EH (cell line): ENCODE data around the gene KIZ.

Experiments
- DNase-seq: peaks from one replicate; pipeline ENCODE4 v3.0.0-alpha.2; 2015; ENCODE audit warnings: low read depth

Gene KIZ, protein sequence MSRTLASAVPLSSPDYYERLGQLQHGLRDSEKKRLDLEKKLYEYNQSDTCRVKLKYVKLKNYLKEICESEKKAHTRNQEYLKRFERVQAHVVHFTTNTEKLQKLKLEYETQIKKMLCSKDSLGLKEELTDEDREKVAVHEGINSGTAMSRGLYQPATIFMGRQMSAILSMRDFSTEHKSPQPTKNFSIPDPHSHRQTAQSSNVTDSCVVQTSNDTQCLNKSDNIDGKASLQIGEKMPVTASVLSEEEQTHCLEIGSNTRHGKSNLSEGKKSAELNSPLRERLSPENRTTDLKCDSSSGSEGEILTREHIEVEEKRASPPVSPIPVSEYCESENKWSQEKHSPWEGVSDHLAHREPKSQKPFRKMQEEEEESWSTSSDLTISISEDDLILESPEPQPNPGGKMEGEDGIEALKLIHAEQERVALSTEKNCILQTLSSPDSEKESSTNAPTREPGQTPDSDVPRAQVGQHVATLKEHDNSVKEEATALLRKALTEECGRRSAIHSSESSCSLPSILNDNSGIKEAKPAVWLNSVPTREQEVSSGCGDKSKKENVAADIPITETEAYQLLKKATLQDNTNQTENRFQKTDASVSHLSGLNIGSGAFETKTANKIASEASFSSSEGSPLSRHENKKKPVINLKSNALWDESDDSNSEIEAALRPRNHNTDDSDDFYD

DNA sequence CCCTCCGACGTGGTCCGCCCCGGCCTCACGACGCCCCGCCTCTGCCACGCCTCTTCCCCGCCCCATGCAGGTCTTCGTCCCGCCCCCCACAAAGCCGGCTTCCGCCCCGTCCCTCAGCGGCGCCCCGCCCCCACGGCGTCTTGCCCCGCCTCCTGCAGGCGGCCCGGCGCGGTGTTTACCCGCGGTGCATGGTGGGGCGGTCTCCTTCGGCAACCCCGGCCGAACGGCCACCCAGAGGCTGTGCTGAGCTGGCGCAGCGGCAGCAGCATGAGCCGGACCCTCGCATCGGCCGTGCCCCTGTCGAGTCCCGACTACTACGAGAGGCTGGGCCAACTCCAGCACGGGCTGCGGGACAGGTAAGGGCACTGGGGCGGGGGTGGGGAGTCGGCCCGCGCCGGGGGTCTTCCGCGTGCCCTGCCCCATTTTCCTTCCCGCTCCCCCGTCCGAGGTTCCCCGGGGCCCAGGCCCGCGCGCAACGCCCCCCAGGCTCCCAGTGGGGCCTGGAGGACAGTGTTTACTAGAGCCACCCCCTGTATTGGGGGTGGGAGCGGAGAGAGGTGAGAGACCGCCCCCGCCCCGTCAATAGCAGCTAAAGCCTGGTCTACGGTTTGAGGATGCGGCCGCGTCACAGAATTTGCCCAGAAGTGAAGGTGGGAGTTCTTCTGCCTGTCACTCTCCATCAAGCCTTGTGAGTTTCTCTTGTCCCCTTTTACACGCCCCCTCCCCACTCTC, at the start of gene KIZ:
TSS of gene KIZ (plus strand) at position 234 of the 732 bp plus-strand sequence. CDS start at position 268, 34 bp downstream.
- DNase-seq, result peak; percentile 94

DNA sequence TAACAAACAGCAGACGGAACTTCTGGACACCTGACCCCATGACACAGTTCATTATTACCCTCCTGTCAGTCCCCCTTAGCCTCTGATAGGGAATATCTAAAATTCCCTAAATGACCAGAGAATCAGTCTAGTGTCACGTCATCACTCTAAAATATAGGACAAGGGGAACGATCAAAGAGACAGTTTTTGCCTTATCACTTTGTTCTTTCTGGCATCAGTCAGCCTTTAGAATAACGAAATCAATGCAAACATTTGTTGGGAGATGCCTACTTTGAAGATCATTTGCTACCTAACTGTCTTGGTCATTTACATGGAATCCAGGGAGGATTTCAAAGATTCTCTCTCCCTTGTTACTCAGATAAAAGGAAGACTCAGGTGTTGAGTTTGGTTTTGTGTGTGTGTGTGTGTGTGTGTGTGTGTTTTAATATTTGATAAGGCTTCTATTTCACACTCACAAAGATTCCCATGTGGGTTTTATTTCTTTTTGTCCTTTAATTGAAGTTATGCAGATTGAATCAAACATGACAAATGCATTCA, 48.0 kb upstream of the KIZ start:
- no peak for DNase-seq

DNA sequence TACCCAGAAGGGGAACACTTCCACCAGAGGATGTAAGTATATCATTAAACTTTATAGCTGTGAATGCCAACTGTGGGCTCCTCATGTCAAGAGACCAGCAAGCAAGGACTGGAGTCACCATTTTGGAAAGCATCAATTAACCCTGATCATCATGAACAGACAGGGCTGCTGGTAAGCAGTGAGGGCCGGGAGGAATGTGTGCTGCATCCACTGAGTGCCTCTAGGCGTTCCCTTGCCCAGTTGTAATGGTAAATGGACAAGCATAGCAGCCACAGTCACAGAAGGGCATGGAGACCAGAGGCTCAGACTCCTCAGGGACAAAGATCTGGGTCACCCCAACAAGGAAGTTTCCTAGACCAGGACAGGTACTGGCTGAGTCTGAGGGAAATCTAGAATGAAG, 43.3 kb upstream of the KIZ start:
- no peak for DNase-seq

DNA sequence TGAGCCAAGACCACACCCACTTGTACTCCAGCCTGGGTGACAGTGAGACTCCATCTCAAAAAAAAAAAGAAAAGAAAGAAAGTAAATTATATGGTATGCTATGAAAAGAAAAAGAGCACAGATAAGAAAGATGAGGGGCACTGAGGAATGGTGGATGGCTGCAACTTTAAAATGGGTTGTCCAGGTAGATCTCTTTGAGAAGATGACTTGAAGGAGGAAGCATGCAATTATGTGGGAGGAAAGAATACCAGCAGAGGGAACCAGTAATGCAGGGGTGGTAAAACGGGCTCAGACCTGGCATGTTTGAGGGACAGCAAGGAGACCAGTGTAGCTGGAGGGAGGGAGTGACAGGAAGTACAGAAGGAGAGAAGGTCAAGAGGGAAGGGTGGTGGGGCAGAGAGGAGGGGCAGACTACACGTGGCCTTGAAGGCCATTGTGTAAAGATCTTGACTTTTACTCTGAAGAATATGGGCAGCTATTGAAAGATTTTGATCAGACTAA, 42.0 kb upstream of the KIZ start:
- no peak for DNase-seq

DNA sequence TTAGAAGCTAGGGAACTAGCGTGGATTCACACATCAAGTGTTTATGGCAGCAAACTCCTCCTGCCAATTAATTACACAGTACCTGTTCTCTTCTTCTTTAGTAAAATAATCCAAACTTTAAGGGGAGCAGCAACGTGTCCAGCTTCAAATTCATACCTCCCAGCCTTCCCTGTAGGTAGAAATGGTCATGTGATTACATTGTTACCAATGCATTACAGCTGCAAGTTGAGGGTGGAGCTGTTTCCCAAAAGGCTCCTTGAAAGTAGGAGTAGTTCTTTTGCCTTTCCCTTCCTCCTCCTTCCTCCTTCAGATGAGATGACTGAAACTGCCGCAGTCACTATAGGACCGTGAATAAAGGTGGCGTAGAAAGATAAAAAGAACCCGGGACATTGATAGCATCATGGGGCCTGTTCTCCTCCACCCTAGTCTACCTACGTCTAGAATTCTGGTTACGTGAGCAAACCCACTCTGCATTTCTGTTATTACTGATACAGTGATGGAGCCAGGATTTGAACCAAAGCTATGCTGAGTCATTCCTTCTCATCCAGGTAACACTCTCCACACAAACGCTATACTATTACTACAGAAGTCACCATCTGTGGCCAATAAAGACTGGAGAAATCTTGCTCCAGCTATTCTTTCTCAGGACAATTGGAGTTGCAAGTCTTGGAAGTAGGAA, 37.9 kb upstream of the KIZ start:
- DNase-seq, result no peak

DNA sequence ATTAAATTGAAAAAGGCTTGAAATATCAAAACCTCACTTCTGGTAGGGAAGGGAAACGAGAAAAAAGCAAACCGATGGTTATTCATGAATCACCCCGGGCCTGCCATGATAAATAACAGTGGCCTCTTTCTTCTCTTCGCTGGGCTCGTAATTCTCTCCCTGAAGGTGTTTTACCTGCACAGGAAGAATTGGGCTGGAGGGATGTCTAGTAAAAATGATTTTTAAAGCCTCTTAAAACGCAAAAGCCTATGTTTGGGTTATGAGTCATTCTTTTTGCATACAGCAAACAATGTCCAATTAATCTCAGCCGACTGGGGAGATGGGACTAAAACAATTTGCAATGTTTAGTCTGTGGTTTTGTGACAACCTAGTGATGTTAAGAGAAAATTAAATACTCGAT, 36.5 kb upstream of the KIZ start:
- no peak for DNase-seq

DNA sequence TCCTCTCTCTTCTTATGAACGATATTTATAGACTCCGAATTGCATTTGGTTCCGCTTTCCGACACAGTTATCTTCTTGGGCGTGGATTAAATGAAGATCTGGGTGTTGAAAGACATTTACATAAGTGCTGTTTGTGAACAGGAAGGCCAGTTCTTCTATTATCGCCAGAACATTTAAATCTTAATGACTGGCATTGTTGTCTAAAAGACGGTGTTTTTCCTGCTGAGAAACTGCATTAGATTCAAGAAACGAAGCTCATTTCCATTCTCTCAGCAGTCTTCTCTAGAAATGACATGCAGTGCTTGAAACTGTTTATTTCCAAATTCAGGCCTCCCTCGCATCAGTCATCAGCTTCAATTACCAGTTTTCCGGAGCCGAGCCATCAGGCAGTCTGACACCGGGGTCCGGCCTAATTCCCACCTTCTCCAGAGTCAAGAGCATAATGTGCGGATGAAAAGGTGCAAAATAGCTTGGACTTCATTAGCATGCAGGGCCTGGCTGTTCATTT, 35.7 kb upstream of the KIZ start:
- DNase-seq, result no peak

DNA sequence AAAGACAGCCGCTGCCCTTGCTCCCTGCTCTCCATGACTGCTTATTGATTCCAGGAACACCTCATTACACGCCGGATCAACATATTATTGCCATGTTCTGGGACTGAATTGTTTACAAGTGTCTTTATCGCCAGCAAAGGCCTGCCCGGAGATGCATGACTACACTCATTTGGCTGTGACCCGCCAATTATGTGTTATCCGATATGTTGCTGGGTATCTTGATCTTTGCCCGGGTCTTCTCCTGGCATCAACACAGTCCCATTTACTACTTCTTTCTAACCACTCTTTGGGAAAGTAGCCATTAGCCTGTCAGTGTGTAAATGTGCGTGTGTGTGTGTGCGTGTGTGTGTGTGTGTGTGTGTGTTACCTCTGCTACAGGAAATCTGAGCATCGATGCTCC, 35.2 kb upstream of the KIZ start:
- DNase-seq, result no peak

DNA sequence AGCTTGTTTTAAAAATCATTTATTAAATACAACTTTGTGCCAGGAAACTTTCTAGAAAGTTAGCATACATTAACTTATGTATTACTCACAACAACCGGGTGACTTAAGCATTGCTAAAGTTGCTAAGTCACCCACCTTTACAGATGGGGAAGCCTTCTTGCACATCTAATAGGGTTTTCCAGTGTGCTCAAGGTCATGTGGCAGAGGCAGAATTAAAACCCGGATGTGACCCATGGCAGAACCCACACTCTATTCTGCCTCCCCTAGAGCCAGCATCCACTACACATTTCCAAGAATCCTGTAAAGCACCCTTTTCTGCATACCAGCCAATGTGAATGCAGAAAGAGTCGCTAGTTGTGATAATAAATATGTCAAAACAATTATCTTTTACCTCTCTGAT, 33.1 kb upstream of the KIZ start:
- no peak for DNase-seq

DNA sequence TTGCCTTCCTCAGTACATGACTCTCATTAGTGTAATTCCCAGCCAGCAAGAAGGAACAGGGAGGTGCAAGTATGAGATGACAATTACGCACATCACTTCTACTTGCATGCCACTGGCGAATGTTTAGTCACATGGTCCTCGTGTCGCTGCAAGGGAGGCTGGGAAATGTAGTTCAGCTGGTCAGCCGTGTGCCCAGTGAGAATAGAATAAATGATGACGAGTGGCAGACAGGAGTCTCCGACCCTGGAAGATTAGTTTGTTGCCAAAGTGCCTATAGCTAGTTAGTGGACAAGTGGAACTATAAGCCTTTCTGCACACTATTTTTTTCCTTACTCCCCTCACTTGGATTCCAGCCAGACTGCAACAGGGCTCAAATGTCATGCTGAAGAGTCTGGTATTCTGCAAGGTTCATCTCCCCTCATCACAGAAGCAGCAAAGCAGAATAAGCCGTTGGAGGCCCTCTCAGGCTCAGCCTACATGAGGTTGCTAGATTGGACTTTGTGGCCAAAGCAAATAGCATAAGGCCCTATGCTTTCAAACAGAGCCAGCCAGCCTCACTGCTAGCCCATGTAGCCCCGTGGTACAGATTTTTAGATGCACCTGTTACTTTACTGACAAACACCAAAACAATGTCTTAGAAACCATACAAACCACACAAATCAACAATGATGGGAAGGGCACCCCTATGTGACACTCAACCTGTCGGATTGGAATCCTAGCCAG, 29.4 kb upstream of the KIZ start:
- peak; percentile 50 for DNase-seq

DNA sequence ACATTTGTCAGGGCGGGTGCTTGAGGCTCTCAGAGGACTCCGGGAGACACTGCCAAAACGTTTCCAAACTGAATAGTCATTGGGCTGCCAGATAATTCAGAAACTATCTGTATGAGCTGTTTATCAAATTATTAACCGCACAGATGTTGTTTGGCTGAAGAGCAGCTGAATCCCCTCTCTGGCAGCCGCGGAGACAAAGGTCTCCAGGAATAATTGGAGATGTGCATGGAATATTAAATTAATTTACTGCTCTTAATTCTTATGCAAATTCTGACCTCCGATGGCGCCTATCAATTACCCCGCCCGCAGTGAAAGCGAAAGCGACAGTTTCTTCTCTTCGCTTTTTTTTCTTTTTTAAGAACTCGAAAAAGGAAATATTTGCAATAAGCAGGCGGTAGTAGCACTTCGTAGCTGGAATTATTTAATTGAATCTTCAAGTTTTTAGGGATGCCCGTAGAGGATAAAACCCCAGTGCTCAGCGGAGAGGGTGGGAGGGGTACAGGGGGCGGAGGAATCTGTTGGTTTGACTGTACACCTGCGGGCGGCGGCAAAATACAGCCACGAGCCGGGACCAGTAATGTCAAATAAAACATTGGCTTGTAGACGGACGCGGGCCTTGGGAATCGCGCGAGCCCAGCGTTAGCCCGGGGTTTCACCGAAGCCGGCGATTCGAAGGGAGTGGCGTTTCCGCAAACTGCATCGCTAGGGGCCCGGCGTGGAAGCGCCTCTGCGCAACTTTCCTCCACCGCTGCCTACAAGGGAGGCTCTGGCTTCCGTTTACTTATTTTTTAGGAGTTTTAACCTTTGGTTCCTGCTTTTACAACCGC, 25.9 kb upstream of the KIZ start:
- DNase-seq, result peak; percentile 11

DNA sequence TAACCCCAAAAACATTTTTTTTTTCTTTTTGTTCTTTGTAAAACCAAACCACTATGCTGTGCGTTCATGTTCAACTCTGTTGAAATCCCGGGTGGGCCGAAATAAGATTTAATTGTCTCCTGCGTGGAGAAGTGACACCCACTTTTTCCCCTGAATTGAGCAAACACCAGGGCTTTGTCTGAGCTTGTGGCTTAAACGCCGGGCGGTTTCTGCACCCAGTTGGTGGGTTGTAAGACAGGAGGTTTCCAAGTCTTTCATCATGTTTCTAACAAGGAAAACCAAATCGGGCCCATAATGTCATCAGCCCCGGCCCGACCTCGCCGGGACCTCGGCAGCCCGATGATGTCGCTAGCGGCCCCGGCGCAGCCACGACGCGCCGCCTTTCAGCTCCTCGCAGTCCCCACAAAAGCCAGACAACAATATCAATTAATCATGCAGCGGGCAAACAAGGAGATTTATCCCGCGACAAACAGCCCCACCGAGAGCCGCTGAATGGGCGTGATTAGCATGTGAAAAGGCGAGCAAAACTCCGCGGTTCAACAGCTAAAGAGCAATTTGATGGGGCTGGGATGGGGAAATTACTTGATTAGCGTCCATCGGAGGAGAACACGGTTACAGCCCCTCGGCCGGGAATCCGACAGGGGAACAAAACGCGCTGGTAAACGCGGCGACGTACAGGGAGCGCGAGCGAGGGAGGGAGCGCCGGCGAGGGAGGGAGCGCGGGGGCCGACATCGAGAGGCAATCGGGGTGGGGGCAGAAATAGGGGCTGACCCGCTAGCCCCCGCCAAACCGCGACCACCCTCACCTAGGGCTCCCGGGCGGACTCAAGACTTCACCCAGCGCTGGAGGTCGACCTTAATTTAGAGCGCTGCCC, 25.1 kb upstream of the KIZ start:
- DNase-seq, result peak; percentile 20

DNA sequence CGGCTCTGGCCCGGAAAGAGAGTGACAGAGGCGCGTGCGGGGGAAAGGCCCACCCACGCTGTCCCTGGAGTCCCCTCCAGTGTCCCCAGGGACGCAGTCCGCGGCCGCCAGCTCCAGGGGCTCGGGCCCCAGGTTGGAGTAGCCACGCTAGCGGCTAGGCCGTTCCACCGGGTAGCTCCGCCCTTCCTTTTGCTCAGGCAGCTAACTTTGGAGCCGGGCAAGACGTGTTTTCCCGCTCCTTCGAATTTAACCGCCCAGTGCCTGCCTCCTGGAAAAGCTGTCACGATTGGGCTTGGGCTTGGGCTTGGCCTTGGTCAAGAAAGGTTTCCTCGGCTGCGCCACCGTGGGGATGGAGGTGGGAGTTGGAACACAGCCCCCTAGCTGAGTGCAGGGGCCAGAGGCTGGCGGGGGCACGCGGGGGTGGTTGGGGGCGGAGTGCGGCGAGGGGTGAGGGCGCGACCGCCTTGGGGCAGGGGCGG, 24.4 kb upstream of the KIZ start:
- DNase-seq, result no peak

DNA sequence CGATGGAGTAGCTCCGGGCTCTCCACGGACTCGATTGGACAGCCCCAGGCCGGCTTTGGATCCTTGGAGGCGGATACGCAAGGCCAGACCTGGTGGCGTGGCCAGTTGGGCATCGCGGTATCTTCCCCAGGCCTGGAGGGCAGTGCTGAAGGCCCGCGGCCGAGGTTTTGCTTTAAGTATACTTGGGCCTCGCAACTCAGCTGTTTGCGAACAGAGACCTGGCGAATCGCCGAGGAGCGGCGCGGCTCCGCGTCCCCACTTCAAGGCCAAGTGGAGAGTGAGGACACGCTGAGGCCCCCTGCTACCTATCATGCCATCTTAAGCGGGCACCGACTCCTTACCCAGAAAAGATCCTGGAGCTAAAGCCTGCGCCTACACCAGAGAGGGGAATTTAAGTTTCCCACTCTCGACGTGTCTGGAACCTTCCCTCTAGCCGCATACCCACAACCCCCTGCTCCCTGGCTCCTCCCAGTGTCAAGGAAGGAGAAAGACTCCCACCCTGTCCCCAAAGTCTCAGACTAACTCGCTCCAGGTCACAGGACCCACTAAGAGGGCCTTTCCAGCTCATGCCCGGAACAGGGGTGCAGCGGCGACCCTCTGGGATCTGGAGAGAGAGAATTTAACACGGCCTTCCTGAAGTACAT, 23.8 kb upstream of the KIZ start:
- no peak for DNase-seq

DNA sequence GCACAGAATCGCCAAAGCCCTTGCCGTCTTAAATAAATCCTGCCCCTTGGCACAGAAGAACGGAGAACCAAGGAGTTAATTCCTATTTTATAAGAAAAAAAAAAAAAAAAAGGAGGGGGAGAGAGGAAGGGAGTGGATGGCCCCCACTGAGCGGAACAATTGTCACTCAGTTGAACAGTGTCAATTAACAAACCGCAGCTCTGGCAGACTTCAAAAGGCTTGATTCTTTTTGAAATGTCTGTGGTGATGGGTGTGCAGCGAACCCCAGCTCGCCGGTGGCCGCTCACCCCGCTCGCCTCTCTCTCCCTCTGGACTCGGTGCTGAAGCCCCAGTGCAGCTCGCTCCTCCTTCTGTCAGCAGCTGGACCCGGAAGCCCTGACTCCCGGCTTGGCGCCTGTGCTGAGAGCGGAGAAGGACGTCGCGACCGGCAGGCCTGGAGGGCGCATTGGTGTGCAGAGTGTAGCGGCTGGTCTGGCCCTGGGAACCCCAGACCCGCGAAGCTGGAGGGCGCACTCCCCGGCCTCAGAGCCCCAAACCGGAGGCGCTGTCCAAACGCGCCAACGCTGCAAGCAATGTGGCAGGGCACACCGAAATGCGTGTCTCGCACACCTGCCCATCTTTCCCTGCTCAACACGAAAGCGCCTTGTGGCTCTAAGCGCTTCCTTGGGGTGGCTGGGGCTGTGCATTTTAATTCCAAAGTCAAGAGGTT, 23.1 kb upstream of the KIZ start:
- DNase-seq, result peak; percentile 15

DNA sequence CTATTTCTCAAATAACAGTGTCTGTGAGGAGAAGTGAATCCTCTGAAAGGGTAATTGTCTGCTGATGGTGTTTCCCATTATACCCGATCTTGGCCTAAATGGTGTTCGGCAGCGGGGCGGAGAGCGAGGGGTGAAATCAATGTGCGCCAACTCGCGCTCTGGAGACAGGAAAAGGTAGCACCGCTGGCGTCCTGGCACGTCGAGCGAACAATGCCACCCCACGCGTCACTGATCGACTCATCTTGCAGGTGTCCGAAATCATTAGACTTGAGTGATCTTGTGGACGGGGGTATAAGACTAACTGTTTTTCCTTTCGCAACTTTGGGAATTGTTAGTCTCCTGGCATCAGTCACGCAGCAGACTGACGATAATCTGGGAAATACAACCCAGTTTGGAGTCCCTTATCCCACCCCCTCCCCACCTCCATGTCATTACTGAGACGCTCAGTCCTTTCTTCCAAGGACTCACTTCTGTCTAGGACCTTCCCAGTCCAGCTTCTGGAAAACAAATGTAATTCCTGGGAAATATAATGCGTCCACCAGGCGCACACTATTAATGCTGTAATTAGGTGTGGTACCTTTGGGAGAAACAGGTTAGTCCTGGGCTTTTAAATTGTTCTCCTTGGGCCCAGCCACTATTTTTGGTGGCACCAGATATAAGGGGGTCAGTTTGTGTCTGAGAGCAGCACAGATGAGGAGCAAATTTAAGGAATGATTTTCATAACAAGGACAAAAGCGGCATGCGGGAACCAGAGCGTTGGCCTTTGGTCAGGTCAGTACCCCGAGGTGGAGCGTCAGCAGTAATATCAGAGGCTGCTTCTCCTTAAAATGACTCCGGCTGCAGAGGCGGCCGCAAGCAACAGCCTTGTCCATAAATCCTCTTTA, 22.1 kb upstream of the KIZ start:
- no peak for DNase-seq

DNA sequence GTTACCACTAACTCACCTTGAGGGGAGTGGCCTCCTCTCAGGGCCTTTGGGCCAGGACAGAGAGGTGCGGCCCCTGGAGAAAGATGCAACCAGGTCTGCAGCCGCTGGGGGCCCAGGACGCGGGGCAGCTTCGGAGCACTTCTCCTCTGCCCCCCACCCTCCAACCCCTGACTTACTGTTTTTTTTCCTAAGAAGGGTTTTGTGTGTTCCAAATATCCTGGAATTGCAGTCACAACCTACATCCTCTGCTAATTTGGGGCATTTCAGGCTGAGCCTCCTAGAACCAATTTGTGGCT, 21.5 kb upstream of the KIZ start:
- no peak for DNase-seq
